GM21360 (cell line): ENCODE results near the gene KHDC4.
"Not testable (repeated sequence)": the region's sequence is repeated elsewhere in the genome, so short reads cannot be mapped to it uniquely, and the experiment has no call there.

Experiments
- ATAC-seq: cut with Tn5 transposase; IDR thresholded peaks from one replicate; pipeline ENCODE4 v1.9.1; 2021; ENCODE audit warnings: mild to moderate bottlenecking, moderate library complexity; ENCODE audit not compliant: unreplicated experiment

The KHDC4 gene

DNA sequence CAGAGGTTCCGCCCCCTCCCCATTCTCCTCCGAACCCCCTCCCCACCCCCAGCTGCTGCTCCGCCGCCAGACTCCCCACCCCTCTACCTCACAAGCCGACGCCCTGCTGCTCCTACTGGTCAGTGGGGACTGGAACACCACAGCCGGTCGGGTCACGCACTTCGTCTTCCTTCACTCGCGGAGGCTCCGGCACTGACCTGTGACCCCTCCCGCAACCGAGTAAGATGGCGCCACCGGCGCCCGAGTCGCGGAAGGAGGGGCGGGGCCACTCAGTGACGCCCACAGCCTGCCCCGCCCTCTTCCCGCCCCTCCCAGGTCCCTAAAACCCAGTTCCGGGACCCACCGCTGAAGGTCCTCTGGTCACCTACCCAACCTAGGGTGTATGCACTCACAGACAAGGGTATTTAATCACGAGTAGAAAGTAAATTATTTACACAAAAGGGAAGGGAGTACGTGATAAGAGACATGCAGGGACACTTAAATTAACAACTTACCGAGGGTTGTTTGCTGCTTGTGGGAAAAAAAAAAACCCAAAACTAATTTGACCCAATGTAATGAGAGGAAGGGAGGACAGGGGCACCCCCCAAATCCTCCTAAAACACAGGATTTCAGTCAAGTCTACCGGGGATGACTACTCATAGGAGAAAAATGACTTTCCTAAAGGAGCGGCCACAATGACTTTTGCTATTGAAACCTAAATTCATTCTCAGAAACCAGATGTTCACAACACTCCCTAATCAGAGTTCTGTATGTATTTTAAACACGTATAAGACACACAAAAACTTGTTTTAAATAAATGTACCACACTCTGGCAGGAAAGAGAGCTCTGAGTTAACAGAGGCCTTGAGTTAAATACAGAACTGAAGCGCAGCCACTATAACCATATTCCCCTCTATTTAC, 22.8 kb downstream of the KHDC4 start, which contains the start of gene RIT1:
TSS of gene RIT1 (minus strand) at position 194 of the 900 bp plus-strand sequence. CDS start 588 bp downstream, outside the sequence.
- peak; percentile 79 for ATAC-seq

DNA sequence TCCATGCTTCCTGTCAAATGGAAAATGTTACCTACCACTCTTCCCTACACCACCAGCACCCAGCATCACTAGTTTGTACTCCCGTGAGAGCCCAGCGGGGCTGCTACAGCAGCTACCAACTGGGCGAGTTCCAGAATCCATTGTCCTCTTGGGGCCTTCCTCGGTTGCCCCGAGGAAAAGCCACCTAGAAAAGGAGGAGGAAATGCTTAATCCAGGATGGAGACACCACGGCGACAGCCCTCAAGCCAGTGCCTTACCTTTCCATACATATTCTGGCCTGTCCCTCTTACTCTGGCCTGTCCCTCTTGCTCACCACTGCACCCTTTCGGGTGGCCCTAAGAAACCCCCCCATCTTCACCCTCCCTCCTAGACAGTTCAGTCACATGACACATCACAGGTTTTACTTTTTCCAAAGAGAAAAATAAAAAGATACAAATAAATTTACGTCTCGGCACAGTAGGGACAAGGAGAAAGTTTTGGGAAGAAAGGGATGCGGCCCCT, 23.5 kb downstream of the KHDC4 start:
- ATAC-seq = no peak

DNA sequence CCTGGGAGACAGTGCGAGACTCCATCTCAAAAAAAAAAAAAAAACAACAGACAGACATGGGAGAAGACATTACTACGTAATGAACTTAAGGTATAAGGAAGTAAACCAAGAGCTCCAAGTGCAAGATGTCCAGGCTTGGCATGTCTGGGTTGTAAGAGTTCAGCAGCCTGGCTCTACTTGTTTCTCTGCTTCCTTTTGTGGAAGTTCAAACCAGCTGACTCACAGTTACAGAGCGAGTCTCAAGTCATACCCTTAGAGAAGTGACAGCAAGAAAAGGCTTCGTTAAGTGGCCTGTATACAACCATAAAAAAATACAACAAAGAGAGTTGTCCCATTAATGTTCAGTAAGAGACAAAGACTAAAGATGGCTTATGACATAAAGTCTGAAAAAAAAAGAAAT, 24.3 kb downstream of the KHDC4 start:
- no peak for ATAC-seq

DNA sequence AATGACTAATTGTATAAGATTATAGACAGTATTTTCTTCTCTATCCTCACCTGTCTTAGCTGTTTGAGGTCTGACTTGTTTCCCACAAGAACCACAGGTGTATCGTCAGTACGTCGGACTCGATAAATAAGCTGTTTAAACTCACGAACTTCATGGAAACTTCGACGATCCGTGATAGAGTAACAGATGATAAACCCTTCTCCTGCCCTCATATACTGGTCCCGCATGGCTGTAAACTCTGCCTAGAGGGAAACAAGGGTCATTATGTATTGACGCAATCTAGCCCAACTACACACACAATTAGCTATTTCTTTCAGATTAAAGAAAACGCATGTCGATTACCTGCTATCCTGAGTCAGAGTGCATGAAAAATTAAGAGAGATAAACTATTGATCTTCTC, 30.0 kb downstream of the KHDC4 start:
- no peak for ATAC-seq

DNA sequence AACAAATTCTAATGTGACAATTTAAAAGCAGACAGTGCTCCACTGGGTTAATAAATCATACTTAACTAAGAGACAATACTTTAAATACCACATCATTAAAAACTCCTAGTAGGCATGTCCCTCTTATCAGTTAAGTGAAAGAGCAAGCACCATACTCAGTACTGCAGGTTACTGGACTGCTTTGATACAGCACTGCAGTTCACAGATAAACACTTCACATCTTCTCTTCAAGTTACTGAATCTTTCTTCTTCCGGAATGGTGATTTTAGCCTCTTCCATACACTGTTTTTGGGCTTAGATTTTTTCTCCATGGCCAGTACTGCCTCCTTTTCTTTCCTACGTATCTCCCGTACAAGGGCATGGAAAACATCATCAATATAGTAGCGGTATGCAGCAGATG, 34.1 kb downstream of the KHDC4 start:
- no peak for ATAC-seq

DNA sequence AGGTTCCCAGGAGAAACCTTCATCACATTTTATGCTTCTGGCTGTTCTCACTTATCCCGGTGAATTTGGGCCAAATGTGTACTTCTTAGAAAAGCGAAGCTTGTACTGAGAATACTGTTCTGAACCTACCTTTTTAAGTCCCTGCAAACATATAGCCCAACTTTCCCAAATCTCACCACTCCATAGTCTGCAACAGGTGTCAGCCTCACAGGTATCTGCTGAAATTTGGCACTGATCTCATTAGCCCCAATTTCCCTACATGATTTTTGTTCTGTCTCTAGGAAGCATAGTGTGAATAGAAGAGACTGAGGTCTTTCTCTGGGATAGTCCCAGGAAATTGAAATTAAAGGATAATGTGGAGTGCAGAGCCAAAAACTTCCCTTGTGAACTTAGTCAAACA, 34.5 kb downstream of the KHDC4 start:
- ATAC-seq = no peak

DNA sequence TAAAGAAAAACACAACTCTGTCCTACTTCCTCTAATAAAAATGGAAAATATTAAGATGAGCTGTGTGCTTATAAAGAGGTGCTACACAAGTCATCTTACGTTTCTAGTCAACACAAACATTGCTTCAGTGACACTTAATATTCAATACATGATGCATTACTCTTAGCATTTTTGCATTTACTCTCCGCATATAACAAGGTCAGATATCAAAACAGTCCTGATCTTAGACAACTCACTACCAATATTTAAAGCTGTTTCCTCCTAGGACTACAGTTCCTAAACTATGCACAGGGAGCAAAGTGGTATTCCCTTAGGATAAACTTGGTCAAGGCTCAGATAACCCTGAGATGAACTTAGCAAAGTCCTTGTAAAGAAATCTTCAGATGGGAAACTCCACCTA, 35.3 kb downstream of the KHDC4 start:
- ATAC-seq = no peak

DNA sequence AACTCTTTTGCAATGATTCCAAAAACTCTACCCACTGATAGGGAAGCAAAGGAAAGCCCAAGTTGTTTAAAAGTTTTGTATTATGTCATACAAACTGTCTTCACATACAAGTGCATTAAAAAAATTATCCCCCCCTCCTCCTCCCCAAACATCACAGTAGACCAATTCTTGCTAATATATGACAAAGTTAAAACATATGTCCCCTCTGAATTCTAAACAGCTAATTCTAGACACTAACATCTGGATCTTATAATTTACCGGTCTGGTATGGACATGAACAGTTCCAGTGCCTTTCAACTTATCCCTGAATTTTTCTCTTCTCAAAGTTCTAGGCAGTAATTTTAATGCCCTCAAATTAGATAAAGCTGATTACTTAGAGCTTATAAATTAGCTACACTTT, 36.5 kb downstream of the KHDC4 start:
- ATAC-seq = no peak

DNA sequence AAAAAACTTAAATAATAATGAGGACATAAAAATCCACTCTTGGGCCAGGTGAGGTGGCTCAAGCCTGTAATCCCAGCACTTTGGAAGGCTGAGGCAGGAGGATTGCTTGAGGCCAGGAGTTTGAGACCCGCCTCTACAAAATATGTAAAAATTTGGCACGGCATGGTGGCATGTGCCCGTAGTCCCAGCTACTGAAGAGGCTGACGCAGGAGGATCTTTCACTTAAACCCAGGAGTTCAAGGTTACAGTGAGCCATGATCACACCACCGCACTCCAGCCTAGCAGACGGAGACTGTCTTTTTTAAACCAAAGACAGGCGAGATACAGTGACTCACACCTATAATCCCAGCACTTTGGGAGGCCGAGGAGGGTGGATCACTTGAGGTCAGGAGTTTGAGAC, 37.7 kb downstream of the KHDC4 start:
- not testable (repeated sequence) for ATAC-seq

DNA sequence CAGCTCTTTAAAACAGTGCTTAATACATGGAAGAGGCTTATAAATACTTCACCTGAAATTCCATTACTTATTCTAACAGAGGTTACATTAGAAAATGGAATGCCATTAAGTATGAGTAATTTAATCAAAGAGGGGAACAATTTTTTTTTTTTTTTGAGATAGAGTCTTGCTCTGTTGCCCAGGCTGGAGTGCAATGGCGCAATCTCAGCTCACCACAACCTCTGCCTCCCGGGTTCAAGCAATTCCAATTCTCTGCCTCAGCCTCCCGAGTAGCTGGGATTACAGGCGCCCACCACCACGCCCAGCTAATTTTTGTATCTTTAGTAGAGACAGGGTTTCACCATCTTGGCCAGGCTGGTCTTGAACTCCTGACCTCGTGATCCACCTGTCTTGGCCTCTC, 38.6 kb downstream of the KHDC4 start:
- ATAC-seq = not testable (repeated sequence)

DNA sequence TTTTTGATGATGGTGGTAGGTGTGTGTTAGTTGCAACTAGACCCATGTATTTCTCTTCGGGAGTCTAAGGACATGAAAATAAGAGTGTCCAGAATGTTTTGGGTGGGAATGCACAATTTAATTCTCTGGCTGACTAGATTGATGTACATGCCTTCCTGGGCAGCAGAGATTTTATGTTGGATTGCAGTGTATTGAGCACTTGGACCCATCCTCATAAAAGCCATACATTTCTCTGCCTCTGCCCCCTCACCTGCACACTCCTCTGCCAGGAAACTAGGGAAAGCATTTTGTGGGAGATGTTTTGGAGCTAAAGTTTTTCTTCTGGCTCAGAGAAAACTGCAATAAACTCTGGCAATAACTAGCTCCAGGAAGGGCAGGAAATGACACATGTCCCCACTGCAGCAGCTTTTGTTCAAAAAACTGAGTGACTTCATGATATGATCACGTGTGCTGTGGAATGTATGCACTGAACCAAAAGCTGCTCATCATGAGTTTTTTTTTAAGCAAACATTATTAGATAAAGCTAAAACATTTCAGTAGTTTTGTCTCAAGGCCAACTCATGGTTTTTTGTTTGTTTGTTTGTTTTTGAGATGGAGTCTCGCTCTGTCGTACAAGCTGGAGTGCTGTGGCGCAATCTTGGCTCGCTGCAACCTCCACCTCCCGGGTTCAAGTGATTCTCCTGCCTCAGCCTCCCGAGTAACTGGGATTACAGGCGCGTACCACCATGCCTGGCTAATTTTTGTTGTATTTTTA, 40.6 kb downstream of the KHDC4 start:
- no peak for ATAC-seq

DNA sequence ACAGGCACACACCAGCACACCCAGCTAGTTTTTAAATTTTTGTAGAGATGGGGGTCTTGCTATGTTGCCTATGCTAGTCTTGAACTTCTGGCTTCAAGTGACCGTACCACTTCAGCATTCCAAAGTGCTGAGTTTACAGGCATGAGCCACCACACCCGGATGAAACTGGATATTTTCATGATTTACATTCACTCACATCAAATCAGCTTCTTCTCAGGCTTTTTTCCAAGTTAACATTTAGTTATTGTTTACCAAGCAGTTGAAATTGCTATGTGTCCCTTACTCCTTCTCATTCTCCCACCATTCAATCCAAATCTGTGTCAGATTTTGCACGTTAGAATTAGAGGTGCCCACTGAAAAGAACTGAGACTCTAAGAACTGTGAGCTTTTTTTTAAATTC, 41.4 kb downstream of the KHDC4 start:
- no peak for ATAC-seq

DNA sequence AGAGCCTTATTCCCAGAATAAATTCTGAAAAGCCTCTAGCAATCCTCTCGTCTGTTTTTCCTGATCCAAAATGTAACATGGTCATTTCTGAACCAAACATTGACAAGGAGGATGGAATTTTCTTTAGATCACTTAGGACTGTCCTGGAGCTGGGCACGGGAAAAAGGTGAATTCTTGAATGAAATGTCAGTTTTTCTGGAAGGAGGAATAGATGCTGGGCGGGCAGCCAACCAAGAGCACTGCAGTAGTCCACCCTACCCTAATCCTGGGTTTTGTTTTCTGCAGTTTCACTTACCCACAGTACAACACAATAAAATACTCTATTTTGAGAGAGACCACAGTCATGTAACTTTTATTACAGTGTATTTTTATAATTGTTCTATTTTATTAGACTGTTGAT, 44.0 kb downstream of the KHDC4 start:
- ATAC-seq = no peak

DNA sequence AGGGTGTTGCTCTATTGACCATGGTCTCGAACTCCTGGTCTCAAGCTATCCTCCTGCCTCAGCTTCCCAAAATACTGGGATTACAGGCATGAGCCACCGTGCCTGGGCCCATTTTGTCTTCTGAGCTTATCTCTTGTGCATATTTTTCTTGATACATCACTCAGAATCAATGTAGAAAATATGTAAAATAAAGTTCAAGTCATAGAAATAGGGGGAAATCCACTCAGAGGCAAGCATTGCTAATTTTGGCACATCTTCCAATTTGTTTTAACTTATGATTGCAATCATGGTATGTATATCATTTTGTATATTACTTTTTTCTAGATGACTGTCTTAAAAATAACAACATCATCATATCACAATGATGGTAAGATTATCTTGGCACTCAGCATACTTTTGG, 44.6 kb downstream of the KHDC4 start:
- ATAC-seq = no peak

DNA sequence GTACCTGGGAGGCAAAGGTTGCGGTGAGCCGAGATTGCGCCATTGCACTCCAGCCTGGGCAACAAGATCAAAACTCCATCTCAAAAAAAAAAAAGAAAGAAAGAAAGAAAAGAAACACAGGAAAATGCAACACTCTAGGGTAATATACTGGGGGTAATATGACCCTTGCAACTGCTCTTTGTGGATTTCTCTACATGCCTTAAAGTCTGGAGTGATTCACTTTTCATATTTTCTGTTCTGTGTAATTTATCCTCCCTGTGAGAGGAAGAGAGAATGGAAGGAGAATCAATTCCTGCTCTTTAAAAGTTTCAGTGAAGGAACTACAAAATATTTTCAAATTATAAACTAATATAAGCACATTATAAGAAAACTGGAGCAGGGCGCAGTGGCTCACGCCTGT, 45.7 kb downstream of the KHDC4 start:
- ATAC-seq = no peak

DNA sequence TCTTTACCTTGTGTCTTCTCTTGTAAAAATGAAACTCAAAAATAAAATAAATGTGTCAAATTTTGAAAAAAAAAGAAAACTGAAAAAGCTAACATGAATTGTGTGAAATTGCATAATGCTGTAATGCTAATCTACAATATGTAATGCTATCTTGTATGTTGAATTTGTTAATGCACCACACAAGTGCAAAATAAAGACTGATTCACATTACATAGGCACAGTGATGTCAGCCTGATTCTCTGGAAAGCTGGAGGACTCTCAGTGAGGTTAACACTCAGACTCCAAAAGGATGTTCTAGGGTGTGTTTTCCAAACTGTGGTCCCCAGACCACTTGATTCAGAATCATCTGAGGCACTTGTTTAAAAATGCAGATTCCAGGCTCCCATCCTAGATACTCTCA, 49.2 kb downstream of the KHDC4 start:
- ATAC-seq = no peak

DNA sequence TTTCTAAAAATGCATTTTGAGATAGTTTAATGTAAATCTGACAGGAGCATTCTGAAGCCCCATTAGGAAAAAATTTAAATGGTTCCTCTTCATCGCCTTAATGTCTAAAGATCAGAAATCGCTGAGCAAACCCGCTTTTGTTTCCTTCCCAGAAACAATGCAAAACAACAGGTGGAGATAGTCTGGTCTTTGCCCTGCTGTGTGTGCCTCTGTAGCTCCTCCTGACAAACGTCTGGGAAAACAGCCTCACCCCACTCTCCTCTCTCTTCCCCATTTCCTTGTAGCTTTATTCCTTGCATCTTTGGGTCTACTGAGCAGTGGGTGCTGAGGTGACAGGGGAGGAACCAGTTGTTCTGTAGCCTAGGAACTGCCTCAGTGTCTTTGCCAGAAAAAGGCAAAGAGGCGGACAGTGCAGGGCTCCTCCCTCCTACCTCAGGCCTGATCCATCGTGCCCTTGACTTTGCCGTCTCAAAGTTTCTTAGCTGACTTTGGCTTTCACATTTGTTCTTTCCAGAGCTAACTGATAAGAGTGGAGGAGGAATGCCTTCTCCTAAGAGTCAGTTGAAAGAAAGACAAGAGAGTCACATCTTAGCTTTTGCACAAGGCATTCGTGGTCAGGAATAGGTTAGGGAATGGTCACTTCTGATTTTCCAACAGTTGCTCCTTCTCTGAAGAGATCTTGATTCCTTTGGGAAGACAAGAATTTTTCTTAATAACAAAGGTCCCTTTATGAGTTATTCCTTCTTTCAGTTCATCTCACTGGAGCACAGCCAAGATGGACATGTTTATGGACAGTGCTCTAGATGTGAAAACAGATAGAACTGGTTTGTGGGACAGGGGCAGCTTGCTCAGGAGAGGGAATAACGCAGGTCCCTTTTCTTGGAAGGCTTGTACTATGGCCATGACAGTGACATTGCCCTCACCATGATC, 49.9 kb downstream of the KHDC4 start:
- ATAC-seq = no peak

DNA sequence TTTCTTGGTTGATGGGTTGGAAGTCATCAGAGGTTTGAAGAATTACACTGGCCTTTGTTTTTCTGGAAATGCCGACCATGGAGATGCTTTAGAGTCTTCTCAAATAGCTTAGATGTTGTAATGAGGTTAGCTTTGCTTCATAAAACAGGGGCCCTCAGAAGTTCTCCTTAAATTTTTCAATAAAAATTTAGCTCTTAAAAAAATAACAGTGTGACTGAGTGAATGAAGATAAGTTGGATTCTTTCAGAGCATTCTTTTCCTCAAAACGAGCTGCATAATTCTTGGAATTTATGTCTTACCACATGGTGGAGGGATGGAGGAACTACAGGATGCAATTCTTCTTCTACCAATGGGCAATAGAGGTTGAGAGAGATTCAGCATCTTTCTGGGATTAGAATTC, 51.4 kb downstream of the KHDC4 start:
- no peak for ATAC-seq

DNA sequence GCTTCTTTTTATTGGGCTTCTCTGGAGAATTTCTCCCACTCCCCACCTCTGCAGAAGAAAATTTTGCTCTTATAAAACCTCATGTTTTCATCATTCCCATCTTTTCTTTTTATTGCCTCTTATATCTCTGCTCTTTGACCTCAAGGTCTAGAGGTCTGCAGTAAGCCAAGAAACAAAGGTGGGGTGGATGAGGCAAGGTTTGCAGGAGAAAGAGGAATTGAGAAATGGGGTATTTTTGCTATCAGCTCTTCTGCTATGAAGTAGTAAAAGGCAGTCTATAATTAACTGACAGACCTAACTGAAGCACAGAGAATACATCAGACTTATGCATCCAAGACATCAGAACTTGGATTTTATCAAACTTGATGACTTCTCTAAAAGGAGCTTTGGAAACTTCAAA, 52.0 kb downstream of the KHDC4 start:
- no peak for ATAC-seq

DNA sequence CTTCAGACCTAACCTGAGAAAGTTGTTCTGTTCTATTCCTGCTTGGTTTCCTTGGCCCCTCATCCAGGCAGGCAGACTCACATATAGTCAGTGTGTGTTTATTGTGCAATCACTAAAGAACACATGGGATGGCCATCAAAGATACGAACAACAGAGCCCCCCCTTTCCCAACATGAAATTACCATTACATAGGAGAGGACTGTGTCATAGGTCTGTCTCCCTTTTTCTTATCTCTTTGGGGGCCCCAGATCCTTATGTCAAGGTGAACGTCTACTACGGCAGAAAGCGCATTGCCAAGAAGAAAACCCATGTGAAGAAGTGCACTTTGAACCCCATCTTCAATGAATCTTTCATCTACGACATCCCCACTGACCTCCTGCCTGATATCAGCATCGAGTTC, 53.3 kb downstream of the KHDC4 start:
- no peak for ATAC-seq

DNA sequence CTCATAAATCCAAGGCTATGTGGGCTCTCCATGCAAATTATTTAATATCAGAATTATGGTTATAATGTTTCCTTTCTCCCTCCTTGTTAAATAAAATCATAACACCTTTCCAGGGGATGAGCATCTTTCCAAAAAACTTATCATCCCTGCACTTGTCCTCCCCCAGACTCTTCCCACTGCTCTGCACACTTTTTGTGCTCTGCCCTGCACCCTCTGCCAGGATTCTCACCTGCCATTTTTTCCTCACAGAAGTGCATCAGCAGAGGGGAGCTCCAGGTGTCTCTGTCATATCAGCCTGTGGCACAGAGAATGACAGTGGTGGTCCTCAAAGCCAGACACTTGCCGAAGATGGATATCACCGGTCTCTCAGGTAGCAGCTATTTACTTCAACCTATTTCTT, 54.0 kb downstream of the KHDC4 start:
- no peak for ATAC-seq
